Ectodermal cell (in vitro differentiated cells): ENCODE results near the gene ZBED1.
"Not testable (repeated sequence)": the region's sequence is repeated elsewhere in the genome, so short reads cannot be mapped to it uniquely, and the experiment has no call there.

Source experiments
- H3K27ac ChIP-seq: 2 replicates; pipeline ENCODE4 v1.7.0; 2013; ENCODE audit warnings: mild to moderate bottlenecking, low read depth, low read length; ENCODE audit not compliant: insufficient read depth, poor library complexity, severe bottlenecking
- H3K27me3 ChIP-seq: 2 replicates; pipeline ENCODE4 v1.7.0; 2013; ENCODE audit warnings: mild to moderate bottlenecking, low read length; ENCODE audit not compliant: insufficient read depth, control insufficient read depth, poor library complexity, severe bottlenecking
- H3K36me3 ChIP-seq: one replicate; pipeline ENCODE4 v1.7.0; 2013; ENCODE audit warnings: low read length; ENCODE audit not compliant: control insufficient read depth, insufficient read depth
- H3K4me1 ChIP-seq: one replicate; pipeline ENCODE4 v1.7.0; 2013; ENCODE audit warnings: low read length; ENCODE audit not compliant: control insufficient read depth, insufficient read depth
- H3K4me3 ChIP-seq: 2 replicates; pipeline ENCODE4 v1.7.0; 2013; ENCODE audit warnings: low read depth, low read length, control low read depth; ENCODE audit not compliant: insufficient read depth
- H3K9me3 ChIP-seq: 2 replicates; pipeline ENCODE4 v1.7.0; 2013; ENCODE audit warnings: mild to moderate bottlenecking, low read length, moderate library complexity; ENCODE audit not compliant: control insufficient read depth
- WGBS, 2 experiments: methylation state at CpG; one replicate each; pipeline ENCODE4 v1.1.7; 2013; ENCODE audit warnings: missing lambda C conversion rate in 2 of 2; 5-methylcytosine and 5-hydroxymethylcytosine counted together

Gene ZBED1

DNA sequence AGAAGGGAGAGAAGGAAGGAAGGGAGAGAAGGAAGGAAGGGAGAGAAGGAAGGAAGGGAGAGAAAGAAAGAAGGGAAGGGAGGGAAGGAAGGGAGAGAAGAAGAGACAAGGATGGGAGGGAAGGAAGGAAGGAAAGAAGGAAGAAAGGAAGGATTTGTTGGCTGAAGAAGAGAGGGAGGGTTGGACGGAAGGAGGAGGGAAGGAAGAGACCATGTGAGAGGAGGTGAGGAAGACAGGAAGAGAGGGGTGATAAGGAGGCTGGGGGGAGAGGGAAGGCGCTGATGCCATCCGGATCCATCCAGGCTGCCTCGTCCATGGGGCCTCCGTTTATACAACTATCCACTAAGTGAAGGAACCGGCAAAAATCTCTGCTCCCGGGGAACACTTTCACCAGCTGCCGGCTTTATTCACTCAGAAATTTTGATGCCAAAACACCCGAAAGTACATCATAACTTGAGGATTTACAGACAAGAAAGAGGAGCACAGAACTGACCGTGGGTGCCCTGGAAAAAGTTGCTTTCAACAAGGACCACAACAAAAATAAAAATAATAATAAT is 14.9 kb downstream of the ZBED1 start:
- Histone ChIP-seq H3K4me1 (peaks cover 18% of the 10 kb centered on the region), H3K4me3 (no peak overlapping the region), H3K9me3 (no peaks in the 10 kb centered on the region), H3K27ac (no peak overlapping the region), H3K36me3 (peaks cover 41% of the 10 kb centered on the region), H3K27me3 (no peaks in the 10 kb centered on the region)
- 88 to 89% methylated on average over 10 of the region's 10 CpGs for WGBS, 2 experiments

DNA sequence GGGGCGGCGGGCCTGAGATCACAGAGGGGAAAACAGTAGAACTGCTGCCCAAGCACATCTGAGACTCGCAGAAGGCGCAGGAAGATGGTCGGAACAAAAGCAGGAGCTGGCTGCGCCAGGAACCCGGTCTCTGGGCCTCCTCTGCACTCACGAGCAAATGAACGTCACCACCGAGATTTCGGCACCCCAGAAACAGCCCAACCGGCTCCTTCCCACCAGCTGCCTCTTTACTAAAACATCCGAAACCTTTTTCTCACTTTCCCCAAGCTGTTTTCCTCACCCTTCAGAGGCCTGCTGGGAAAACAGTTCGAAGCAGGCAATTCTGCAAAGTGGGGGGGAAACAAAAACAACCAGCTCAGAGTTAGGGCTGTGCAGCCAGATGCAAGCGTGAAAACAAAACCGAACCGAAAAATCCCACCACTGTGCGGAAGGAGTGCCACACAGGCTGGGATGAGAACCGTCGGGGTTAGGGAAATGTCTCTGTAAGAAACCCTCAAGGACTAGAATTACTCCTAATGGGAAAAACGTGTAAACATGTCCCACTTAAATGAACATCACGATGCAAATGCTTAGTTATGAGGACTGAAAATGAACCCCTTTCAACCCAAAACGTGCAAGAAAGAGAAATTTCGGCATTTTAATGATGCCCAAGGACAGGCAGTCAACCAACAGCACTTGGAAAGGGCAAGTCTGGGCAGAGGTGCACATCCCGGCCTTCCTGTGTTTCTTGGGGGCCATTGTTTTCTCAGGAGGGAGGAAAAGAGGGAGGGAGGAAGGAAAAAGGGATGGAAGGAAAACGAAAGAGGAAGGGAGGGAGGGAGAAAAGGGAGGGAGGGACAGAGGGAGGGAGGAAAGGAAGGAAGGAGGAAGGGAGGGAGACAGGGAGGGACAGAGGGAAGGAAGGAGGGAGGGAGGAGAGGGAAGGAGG is 15.8 kb downstream of the ZBED1 start:
- peaks cover 32% of the 10 kb centered on the region for H3K36me3 ChIP-seq

DNA sequence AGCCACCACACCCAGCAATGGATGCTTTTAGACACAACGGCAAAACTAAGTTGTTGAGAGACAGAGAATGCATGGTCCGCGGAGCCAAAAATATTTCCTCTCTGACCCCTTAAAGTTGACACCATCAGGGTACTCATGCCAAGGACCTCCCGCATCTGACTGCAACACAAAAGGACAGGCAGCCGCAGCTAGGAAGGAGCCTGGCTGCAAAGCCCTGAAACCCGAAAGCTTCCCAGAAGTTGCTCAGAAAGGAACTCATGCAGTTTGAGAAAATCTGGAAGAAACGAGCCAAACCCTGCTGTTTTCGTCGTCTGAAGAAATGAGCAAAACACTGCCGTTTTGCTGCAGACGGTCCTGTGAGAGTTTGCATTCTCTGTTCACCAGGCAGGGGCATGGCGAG is 16.5 kb downstream of the ZBED1 start:
- H3K4me3 ChIP-seq: no peak overlapping the region
- no peak overlapping the region for H3K27ac ChIP-seq
- 82 to 83% methylated on average over 12 of the region's 12 CpGs for WGBS, 2 experiments

More for the DNA sequence above, 15.8 kb downstream of the ZBED1 start:
- Histone ChIP-seq H3K4me1 (peaks cover 18% of the 10 kb centered on the region), H3K27ac (peak overlapping the region; percentile 59), H3K4me3 (no peak overlapping the region), H3K9me3 (no peaks in the 10 kb centered on the region), H3K27me3 (no peaks in the 10 kb centered on the region)
- WGBS, 2 experiments: 73 to 75% methylated on average over 26 of the region's 26 CpGs

DNA sequence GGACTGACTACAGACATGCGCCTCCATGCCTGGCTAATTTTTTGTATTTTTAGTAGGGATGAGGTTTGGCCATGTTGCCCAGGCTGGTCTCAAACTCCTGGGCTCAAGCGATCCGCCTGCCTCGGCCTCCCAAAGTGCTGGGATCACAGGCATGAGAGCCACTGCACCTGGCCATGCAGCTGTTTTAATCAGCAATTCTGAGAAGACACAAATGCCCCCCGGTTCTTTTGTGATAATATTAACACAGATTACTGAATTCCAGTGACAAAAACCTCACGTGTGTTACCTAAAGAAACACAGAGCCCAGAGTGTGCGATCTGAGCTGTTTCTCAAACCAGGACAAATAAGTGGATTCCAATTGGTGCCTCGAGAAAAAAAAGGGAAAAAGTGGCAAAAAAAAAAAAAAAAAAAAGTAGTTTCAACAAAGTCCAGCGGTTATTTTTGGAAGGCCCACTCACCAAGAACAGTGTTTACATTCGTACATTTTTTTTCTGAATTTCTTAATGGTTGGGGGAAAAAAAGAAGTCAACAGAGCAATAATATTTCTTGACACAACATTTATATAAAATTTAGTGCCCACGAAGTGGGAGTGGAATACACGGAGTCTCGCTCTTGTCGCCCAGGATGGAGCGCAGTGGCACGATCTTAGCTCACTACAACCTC is 17.2 kb downstream of the ZBED1 start:
- Histone ChIP-seq H3K27ac (no peak overlapping the region), H3K4me1 (peaks cover 18% of the 10 kb centered on the region), H3K4me3 (no peak overlapping the region), H3K36me3 (peaks cover 20% of the 10 kb centered on the region), H3K9me3 (no peaks in the 10 kb centered on the region), H3K27me3 (no peaks in the 10 kb centered on the region)
- WGBS, 2 experiments: 91 to 93% methylated on average over 15 to 16 of the region's 16 CpGs

More for the DNA sequence above, 16.5 kb downstream of the ZBED1 start:
- no peaks in the 10 kb centered on the region for H3K27me3 ChIP-seq
- no peaks in the 10 kb centered on the region for H3K9me3 ChIP-seq
- peaks cover 18% of the 10 kb centered on the region for H3K4me1 ChIP-seq
- H3K36me3 ChIP-seq: peaks cover 27% of the 10 kb centered on the region

DNA sequence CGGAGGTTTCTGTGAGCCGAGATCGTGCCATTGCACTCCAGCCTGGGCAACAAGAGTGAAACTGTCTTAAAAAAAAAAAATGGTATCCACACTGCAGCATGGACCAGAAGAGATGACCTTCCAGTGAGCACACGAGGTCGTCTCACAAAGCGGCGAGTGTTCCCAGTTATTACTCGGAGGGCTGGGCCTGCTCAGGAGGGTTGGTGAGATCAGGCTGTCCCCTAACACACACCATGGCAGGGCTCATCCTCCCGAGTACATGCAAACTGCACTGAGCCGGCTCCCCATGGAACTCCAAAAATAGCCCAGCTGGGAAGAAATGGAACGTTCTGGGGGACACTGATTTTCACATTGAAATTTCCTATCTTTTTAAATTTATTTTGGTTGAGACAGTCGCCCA is 19.2 kb downstream of the ZBED1 start:
- not testable (repeated sequence) for H3K27me3 ChIP-seq, H3K4me3 ChIP-seq, H3K9me3 ChIP-seq, H3K27ac ChIP-seq, H3K36me3 ChIP-seq
- 90 to 93% methylated on average over 11 of the region's 12 CpGs for WGBS, 2 experiments
- peaks cover 18% of the 10 kb centered on the region for H3K4me1 ChIP-seq

DNA sequence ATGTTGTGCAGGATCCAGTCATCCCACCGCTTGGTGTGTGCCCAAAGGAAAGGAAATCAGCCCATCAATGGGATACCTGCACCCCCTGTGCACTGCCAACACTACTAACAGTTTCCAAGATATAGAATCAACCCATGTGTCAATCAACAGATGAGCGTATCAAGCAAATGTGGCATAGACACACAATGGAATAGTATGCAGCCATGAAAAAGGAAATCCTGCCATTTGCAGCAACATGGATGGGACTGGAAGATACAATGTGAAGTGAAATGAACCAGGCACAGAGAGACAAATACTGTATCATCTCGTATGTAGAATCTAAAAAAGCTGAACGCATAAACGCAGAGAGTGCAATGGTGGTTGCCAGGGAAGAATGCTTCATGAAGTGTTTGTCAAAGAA is 20.8 kb downstream of the ZBED1 start:
- H3K4me1 ChIP-seq: peaks cover 16% of the 10 kb centered on the region
- not testable (repeated sequence) for H3K9me3 ChIP-seq, H3K4me3 ChIP-seq, H3K27ac ChIP-seq, H3K27me3 ChIP-seq, H3K36me3 ChIP-seq
- WGBS, 2 experiments: 91 to 94% methylated on average over 5 of the region's 5 CpGs

DNA sequence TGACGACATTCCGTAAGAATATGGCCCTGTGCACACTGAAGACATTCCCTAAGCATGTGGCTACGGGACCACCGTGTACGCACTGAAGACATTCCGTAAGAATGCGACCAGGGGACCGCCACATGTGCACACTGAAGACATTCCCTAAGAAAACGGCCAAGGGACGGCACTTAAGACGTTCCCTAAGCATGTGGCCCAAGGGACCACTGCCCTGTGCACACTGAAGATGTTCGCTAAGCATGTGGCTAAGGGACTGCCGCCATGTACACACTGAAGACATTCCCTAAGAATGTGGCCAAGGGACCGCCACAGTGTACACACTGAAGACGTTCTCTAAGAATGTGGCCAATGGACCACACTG is 21.4 kb downstream of the ZBED1 start:
- Histone ChIP-seq H3K4me3 (no peak overlapping the region), H3K36me3 (no peaks in the 10 kb centered on the region), H3K27me3 (no peaks in the 10 kb centered on the region), H3K4me1 (peaks cover 10% of the 10 kb centered on the region), H3K27ac (no peak overlapping the region), H3K9me3 (no peaks in the 10 kb centered on the region)
- 96% methylated on average over 15 of the region's 15 CpGs for WGBS, 2 experiments

DNA sequence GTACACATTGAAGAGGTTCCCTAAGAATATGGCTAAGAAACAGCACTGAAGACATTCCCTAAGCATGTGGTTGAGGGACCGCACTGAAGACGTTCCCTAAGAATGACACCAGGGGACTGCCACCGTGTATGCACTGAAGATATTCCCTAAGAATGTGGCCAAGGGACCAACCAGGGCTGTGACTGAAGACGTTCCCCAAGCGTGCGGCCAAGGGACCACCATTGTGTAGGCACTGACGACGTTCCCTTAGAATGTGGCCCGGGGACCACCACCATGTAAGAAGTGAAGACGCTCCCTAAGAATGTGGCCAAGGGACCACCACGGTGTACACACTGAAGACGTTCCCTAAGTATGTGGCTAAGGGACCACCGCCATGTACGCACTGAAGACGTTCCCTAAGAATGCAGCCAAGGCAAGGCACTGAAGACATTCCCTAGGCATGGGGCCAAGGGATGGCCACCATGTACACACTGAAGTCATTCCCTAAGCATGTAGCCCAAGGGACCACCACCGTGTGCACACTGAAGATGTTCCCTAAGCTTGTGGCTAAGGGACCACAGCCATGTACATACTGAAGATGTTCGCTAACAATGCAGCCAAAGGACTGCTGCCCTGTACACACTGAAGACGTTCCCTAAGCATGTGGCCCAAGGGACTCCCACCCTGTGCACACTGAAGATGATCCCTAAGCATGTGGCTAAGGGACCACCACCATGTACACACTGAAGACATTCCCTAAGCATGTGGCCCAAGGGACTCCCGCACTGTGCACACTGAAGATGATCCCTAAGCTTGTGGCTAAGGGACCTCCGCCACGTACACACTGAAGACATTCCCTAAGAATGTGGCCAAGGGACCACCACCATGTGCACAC is 22.0 kb downstream of the ZBED1 start:
- H3K27me3 ChIP-seq: no peaks in the 10 kb centered on the region
- no peak overlapping the region for H3K4me3 ChIP-seq
- H3K27ac ChIP-seq: no peak overlapping the region
- no peaks in the 10 kb centered on the region for H3K36me3 ChIP-seq
- H3K9me3 ChIP-seq: no peaks in the 10 kb centered on the region
- H3K4me1 ChIP-seq: peaks cover 4% of the 10 kb centered on the region
- 94% methylated on average over 21 of the region's 21 CpGs for WGBS, 2 experiments

DNA sequence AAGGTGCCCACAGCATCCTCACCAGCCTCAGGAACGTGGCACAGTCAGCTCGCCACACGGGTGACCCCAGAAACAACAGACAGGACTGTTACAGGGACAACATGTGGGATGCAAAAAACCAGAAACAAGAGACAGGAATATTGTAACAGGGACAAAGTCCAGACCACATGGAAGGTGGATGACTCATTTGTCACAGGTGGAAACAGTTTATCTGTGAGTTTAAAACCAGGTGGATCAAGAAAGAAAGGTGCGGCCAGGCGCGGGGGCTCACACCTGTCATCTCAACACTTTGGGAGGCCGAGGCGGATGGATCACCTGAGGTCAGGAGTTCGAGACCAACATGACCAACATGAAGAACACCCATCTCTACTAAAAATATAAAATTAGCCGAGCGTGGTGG is 23.5 kb downstream of the ZBED1 start:
- not testable (repeated sequence) for H3K27ac ChIP-seq, H3K4me1 ChIP-seq, H3K36me3 ChIP-seq, H3K9me3 ChIP-seq, H3K4me3 ChIP-seq, H3K27me3 ChIP-seq
- 91 to 94% methylated on average over 9 of the region's 11 CpGs for WGBS, 2 experiments
